ENCODE results near the gene MMP28. TPM values are rescaled to one million over a fixed set of nuclear protein-coding genes. Genes with fewer than 3 reads are reported as not detected.

MMP28 gene
- total RNA-seq, 4 donors from 2014 or later: 29.1 to 61.0 (median 35.2) TPM

DNA sequence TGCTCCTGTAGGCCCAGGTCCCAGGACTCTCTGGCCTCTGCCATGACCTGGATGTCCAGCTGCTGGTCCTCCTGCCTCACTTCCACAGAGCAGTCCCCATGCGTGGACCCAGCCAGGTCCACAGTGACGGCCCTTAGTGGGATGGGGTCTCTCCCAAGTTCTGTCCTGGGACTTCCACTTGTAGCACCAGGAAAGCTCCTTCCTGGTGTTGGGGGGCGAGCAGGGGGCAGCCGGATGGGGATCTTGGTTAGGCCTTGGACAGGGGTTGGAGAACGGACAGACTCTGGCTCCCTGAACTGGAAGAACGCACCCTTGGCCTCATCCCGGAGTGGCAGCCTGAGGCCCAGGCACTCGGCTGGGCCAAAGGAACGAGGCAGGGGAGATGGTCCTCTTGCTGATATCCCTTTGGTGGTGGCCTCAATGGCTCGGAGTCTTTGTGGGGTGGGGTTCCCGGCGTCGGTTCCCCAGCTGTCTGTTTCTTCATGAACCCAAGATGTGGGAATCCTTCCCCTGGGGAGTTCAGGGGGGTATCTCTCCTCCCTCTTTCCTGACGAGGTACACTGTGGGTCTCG, 49.6 kb downstream of the MMP28 start:
- H3K9me3 ChIP-seq: no peaks in the 10 kb centered on the region
- WGBS, 2 donors: 72% methylated on average over 5 of the region's 15 CpGs; no CpG with 5 or more reads in 1 of the 2 donors
- H3K27me3 ChIP-seq: peaks cover 0 to 100% (median 7%) of the 10 kb centered on the region in 4 donors
- no peak overlapping the region for H3K4me3 ChIP-seq
- DNase-seq: no peak
- TF ChIP-seq POLR2A (IDR thresholded peaks at IDR 0.05): no peak
- TF ChIP-seq, protein P1, sequence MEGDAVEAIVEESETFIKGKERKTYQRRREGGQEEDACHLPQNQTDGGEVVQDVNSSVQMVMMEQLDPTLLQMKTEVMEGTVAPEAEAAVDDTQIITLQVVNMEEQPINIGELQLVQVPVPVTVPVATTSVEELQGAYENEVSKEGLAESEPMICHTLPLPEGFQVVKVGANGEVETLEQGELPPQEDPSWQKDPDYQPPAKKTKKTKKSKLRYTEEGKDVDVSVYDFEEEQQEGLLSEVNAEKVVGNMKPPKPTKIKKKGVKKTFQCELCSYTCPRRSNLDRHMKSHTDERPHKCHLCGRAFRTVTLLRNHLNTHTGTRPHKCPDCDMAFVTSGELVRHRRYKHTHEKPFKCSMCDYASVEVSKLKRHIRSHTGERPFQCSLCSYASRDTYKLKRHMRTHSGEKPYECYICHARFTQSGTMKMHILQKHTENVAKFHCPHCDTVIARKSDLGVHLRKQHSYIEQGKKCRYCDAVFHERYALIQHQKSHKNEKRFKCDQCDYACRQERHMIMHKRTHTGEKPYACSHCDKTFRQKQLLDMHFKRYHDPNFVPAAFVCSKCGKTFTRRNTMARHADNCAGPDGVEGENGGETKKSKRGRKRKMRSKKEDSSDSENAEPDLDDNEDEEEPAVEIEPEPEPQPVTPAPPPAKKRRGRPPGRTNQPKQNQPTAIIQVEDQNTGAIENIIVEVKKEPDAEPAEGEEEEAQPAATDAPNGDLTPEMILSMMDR (IDR thresholded peaks at IDR 0.05): no peak
- intact Hi-C loops (cut with DNase I): loop anchor here (5.0 kb wide), 1 partner anchor 134 kb away; no protein-coding TSS in a partner anchor
- no peak overlapping the region for H3K27ac ChIP-seq
- H3K4me1 ChIP-seq: peaks cover 14 to 42% (median 26%) of the 10 kb centered on the region in 3 donors
- H3K36me3 ChIP-seq: no peaks in the 10 kb centered on the region

DNA sequence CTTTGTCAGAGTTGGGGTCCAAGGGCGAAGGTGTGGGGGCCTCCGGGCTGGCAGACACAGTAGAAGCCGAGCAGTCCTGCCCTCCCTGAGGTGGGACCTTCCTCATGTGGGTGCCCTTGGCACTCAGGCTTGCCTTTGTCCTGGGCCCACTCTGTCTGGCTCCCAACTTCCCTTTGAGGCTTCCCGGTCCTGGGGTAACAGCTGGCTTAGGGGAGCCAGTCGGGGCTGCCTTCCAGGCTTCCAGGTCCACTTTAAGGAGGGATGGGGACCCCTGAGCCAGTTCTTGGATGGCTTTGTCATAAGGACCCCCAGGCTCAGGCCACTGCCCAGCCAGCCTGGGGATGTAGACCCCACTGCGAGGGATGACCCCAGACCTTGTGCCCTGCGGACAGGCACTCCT, 50.2 kb downstream of the MMP28 start:
- 82 to 100% methylated on average over 1 to 5 of the region's 7 CpGs for WGBS, 2 donors
- Histone ChIP-seq H3K9me3 (no peaks in the 10 kb centered on the region), H3K4me3 (no peak overlapping the region), H3K27ac (no peak overlapping the region), H3K36me3 (no peaks in the 10 kb centered on the region), H3K4me1 (peaks cover 14 to 38% (median 24%) of the 10 kb centered on the region in 3 donors), H3K27me3 (peaks cover 0 to 100% (median 7%) of the 10 kb centered on the region in 4 donors)
- DNase-seq: no peak
- intact Hi-C loops (cut with DNase I): loop anchor here (5.0 kb wide), 1 partner anchor 133 kb away; no protein-coding TSS in a partner anchor
- TF ChIP-seq, protein P1 (IDR thresholded peaks at IDR 0.05): no peak
- TF ChIP-seq POLR2A (IDR thresholded peaks at IDR 0.05): no peak

DNA sequence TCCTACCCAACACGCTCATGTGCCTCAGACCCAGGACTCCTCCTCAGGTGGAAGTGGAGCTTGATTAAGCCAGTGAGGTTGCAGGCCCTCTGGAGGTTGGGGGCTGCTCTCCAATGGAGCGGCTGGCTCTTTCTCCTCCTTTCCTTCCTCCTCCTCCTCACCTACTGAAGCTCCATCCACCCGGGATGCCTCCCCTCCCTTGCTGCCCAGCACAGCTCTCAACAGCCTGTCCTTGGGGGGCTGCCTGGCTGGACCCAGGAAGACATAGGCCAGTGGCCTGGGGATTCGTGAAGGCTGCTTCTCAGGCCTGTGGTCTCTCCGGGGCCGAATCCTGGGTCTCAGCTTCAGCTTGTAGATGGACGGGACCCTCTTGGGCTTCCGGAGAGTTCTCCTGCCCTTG, 50.6 kb downstream of the MMP28 start:
- 57 to 65% methylated on average over 3 to 7 of the region's 8 CpGs for WGBS, 2 donors
- no peak for DNase-seq
- intact Hi-C loops (cut with DNase I): loop anchor here (5.0 kb wide), 1 partner anchor 133 kb away; no protein-coding TSS in a partner anchor
- Histone ChIP-seq H3K4me1 (peaks cover 14 to 33% (median 20%) of the 10 kb centered on the region in 3 donors), H3K9me3 (no peaks in the 10 kb centered on the region), H3K27ac (no peak overlapping the region), H3K27me3 (peaks cover 0 to 100% (median 7%) of the 10 kb centered on the region in 4 donors), H3K36me3 (no peaks in the 10 kb centered on the region), H3K4me3 (no peak overlapping the region)
- no peak for TF ChIP-seq POLR2A (IDR thresholded peaks at IDR 0.05)
- TF ChIP-seq, protein P1 (IDR thresholded peaks at IDR 0.05): no peak

DNA sequence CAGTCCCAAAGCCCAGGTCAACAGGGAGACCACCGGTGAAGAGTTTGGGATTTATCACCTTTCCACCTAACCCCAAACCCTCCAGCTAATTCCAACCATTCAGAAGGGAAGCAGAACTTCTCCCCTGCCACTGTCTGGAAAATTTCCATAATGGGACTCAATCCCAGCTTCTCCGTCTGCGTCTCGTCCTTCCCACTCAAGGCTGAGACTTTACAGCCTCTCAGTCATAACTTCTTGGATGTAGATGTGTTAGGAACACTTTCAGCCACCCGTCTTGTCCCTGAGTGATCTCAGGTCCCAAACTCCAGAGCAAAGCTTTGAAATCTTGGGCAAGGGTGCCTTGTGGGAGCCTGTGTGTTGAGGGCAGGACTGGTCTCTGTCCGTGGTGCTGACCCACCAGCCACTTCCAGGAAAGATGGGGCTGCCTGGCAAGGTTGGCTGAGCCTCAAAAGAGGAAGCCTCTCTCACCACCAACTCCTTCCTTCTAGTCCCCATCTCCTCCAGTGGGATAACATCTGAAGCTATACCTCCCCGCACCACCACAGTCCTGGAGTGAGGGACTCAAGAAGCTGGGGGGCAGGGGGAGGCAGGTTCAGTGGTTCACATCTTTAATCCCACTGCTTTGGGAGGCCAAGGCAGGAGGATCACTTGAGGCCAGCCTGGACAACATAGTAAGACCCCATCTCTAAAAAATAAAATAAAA, 51.7 kb downstream of the MMP28 start:
- TF ChIP-seq, protein P1 (IDR thresholded peaks at IDR 0.05): no peak
- no peak for TF ChIP-seq POLR2A (IDR thresholded peaks at IDR 0.05)
- peaks cover 0 to 100% (median 5%) of the 10 kb centered on the region in 4 donors for H3K27me3 ChIP-seq
- intact Hi-C loops (cut with DNase I): no loop called here
- 54 to 55% methylated on average over 6 to 7 of the region's 7 CpGs for WGBS, 2 donors
- H3K4me3 ChIP-seq: no peak overlapping the region
- H3K27ac ChIP-seq: no peak overlapping the region
- H3K4me1 ChIP-seq: peaks cover 14 to 27% (median 17%) of the 10 kb centered on the region in 3 donors
- no peak for DNase-seq
- no peaks in the 10 kb centered on the region for H3K36me3 ChIP-seq
- no peaks in the 10 kb centered on the region for H3K9me3 ChIP-seq

DNA sequence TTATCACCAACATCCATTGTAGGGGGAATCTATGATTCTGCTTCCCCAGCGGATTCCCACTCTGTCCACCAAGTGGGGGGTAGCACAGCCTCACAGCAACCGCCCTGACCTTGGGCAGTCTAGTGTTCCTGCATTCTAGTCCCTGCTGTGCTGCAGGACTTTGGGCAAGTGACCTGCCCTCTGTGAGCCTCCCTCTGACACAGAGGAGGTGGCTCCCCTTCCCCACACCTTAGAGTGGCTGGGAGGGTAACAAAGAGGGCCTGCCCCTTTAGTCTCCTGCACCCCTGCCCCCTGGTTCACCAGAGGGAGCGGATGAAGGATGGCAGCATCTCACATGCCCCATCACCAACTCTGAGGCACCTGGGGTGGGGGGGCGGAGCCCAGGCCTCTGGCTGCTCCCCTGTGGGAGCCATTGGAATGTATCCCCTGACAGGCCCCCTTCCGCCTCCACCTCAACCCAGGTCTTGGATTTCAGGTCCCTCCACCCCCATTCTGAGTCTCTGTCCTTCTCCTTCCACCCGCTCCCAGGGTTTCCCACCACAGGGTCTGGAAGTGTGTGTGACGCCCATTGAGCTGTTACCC, 52.5 kb downstream of the MMP28 start:
- WGBS, 2 donors: 63 to 68% methylated on average over 4 to 5 of the region's 7 CpGs
- intact Hi-C loops (cut with DNase I): no loop called here
- H3K27me3 ChIP-seq: peaks cover 0 to 96% (median 5%) of the 10 kb centered on the region in 4 donors

More for the DNA sequence above, 52.5 kb downstream of the MMP28 start:
- DNase-seq: no peak
- no peaks in the 10 kb centered on the region for H3K9me3 ChIP-seq
- no peak for TF ChIP-seq POLR2A (IDR thresholded peaks at IDR 0.05)
- TF ChIP-seq, protein P1 (IDR thresholded peaks at IDR 0.05): no peak
- H3K27ac ChIP-seq: no peak overlapping the region
- H3K4me3 ChIP-seq: no peak overlapping the region
- peaks cover 13 to 19% (median 14%) of the 10 kb centered on the region in 3 donors for H3K4me1 ChIP-seq
- no peaks in the 10 kb centered on the region for H3K36me3 ChIP-seq
